Right renal cortex interstitium (tissue), 3 donors: ENCODE data around the gene XKR8. TPM values are rescaled to one million over a fixed set of nuclear protein-coding genes. Genes with fewer than 3 reads are reported as not detected.

ENCODE experiments used
- DNase-seq, 3 donors: peaks; one replicate each; pipeline ENCODE4 v3.0.0-alpha.2; 2013; ENCODE audit warnings: low read depth in 3 of 3, low spot score in 2 of 3
- polyA plus RNA-seq, 3 donors: library from polyadenylated mRNA; unstranded; fragments of 120-200 nt; gene quantifications; one replicate each; pipeline ENCODE4 v1.2.1, GENCODE V29; 2013; ENCODE audit not compliant: insufficient read length in 3 of 3

Gene XKR8
- polyA plus RNA-seq, 3 donors, result 8.0 to 9.1 (median 8.1) TPM

DNA sequence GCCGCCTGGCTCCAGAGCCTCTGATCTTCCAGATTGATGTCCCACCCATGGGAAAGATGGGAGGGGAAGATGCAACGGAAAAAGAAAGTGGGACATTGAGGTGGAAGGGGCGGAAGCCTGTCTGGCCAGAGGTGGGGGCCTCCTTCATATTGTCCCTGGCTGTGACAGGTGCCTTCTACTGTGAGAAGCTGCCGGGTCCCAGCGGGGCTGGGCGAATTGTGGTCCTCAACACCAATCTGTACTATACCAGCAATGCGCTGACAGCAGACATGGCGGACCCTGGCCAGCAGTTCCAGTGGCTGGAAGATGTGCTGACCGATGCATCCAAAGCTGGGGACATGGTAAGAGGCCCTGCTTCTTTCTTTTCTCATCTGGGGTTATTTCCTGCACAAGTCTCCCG, 5.6 kb upstream of the XKR8 start:
- no peak for DNase-seq

DNA sequence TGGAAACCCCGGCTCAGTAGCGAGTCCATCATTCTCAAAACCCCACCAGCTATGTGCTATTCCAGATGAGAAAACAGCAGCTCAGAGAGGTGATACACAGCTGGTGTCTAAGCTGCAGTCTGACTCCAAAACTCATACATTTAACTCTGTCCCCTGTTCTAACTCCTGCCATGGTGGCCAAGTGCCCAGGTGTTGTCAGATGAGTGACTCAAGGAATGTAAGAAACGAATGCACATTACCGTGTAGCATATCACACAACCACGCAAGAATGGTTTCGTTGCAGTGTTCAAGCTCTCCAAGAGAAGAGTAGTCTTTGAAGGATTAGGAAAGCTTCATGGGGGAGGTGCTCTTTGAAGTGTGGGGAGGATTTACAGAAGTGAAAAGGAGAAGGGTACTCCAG, 4.7 kb upstream of the XKR8 start:
- no peak for DNase-seq

- no peak for DNase-seq
Observed at GRCh38 chr1:27956761-27957160, 3.0 kb upstream of the XKR8 start.

DNA sequence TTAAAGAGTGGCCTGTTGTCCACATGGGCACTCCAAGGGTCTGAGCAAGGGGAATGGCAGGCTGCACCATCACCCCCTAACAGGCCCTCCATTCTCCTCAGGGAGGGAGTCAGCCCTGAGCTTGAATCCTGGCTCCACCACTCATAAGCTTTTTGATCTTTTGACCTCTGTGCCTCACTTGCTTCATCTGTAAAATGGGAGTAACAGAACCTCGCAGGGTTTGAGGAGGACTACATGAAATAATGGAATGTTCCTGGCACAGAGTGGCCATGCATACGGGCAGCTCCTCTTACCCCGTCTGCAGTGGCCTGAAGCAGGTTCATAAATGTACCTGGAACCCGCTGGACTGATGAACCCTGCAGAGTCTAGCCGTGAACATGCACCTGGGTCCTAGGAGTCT, 2.1 kb upstream of the XKR8 start:
- DNase-seq, result no peak

DNA sequence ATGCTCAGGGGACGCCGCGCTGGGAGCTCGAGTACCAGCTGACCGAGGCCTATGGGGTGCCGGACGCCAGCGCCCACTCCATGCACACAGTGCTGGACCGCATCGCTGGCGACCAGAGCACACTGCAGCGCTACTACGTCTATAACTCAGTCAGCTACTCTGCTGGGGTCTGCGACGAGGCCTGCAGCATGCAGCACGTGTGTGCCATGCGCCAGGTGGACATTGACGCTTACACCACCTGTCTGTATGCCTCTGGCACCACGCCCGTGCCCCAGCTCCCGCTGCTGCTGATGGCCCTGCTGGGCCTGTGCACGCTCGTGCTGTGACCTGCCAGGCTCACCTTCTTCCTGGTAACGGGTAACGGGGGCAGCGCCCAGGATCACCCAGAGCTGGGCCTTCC, 1.3 kb upstream of the XKR8 start:
- DNase-seq, result no peak

DNA sequence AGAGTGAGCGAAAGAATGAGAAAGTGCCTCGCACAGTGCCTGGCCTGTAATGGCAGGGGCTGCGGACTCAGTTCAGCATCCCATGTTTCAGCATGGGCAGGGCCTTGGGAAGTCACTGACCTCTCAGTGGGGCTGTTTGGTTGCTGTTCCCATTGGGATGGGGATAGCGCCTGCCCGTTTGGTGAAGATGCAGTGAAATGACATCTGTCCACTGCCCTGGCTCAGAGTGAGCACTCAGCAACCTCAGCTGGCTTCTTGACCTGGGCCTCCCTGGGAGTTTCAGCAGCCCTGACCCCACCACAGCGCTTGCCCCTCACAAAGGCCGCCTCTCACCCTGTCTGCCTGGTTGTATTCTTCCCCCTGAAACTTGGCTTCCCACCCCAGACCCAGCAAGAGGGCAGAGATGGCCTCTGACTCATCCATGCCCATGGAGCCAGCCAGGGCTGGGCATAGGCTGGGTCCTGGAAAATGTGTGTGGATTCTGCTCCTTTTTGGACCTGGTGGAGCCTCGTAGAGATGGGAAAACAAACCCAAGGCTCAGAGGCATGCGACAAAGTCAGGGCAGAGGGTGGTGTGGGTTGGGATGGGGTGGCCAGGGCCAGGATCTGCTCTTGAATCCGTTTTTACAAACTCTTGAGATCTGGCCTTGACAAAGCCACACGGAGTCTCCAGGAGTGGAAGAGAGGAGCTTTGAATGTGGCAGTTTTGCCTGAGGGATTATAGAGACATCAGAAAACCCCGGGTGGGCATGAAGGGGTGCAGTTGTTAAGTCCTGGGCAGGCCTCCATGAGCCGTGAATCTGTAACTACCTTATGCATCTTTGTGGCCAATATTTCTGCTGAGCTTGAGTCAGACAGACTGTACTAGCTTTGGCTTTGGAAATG, 1.2 kb downstream of the XKR8 start:
- no peak for DNase-seq

- no peak for DNase-seq
Observed at GRCh38 chr1:27961646-27962221, 2.0 kb downstream of the XKR8 start.

- DNase-seq, result no peak
Observed at GRCh38 chr1:27963393-27963792, 3.6 kb downstream of the XKR8 start.

DNA sequence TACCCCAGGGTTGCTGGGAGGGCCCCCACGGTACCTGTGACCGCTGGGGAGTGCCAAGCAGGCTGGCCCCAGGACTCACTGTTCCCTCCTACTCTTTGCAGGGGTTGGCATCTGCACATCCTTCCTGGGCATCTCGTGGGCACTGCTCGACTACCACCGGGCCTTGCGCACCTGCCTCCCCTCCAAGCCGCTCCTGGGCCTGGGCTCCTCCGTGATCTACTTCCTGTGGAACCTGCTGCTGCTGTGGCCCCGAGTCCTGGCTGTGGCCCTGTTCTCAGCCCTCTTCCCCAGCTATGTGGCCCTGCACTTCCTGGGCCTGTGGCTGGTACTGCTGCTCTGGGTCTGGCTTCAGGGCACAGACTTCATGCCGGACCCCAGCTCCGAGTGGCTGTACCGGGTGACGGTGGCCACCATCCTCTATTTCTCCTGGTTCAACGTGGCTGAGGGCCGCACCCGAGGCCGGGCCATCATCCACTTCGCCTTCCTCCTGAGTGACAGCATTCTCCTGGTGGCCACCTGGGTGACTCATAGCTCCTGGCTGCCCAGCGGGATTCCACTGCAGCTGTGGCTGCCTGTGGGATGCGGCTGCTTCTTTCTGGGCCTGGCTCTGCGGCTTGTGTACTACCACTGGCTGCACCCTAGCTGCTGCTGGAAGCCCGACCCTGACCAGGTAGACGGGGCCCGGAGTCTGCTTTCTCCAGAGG, 6.8 kb downstream of the XKR8 start:
- no peak for DNase-seq

GRCh38 chr1:27967106-27967883, 7.5 kb downstream of the XKR8 start:
- DNase-seq, result no peak

GRCh38 chr1:27967884-27968466, 8.2 kb downstream of the XKR8 start:
- no peak for DNase-seq

GRCh38 chr1:27968692-27969091, 8.9 kb downstream of the XKR8 start:
- DNase-seq, result no peak

GRCh38 chr1:27970401-27970800, 10.6 kb downstream of the XKR8 start:
- no peak for DNase-seq

- no peak for DNase-seq
Observed at GRCh38 chr1:27971674-27972073, 11.9 kb downstream of the XKR8 start.

- no peak for DNase-seq
Observed at GRCh38 chr1:27972141-27972540, 12.4 kb downstream of the XKR8 start.

DNA sequence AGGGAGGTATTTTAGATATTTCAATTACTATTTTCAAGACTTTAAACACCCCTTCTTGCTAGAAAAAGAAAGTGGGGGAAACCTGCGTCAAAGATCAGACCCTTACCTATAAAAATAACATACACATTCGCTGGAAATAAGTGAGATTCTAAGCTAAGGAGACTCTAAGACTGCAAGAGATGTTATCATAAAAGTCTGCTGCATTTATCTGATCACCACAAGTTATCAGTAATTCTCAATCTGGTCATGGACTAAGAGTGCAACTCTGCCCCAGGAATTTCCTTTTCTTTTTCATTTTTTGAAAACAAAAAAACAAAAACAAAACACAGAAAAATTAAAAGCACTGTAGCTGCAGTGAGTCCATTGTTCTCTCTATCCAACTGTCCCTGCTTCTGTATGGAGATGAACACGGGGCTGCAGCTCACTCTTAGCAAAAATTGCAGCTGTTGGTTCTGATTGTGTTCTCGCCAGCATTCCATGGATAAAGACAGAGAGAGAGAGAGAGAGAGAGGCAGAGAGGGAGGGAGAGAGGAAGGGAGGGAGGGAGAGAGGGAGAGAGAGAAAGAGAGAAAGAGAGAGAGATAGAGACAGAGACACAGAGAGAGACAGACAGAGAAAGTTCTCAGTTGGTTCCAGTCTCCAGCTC, 14.1 kb downstream of the XKR8 start:
- DNase-seq, result no peak

DNA sequence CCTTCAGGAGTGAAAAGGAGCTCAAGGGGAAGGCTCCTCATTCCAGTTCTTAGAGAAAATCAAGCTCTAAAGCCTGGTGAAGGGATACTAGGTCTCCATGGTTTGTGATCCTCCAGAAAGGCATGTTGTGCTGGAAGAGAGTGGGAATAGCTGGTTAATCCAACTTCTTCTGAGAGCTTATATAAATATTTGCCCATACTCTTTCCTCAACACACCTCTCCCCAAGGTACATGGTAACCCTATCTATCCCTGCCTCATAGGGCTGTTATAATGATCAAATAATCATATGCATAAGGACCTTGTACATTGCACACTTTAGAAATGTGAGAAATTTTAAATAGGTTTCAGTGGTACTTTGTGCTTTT, 14.6 kb downstream of the XKR8 start:
- no peak for DNase-seq

- DNase-seq, result no peak
Observed at GRCh38 chr1:27979151-27979858, 19.5 kb downstream of the XKR8 start.

DNA sequence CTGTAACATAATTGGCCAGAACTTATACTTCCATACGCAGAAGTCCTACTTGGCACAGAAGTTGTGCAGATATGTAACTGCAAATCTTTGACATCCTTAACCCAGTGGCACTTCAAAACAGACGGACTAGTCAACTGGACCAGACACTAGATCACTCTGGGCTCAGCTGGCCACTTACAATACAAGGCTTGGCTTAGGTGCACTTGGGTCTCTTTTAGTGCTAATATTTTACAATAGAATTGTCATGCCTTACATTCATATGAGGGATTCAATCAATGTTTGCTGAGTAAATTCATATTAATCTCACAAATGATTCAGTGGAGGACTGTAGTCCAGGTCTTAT, 20.1 kb downstream of the XKR8 start:
- no peak for DNase-seq
